OCI-LY7 (cell line): ENCODE data around the gene DCT.

Experiments
- EZH2phosphoT487 ChIP-seq: fragments of 200-600 bp; sonication (generic); IDR thresholded peaks from 2 replicates; pipeline ENCODE4 v1.6.1; 2018; ENCODE audit warnings: low read depth, borderline replicate concordance, mild to moderate bottlenecking, mixed run types, antibody characterized with exemption, low read length, moderate library complexity, mixed read lengths
- TF ChIP-seq, protein P1 (sequence below): fragments of 200-600 bp; sonication (generic); conservative IDR thresholded peaks from 2 replicates; pipeline ENCODE4 v1.5.1; 2014; ENCODE audit warnings: mild to moderate bottlenecking, antibody characterized with exemption, low read length, moderate library complexity, mixed read lengths

DNA sequence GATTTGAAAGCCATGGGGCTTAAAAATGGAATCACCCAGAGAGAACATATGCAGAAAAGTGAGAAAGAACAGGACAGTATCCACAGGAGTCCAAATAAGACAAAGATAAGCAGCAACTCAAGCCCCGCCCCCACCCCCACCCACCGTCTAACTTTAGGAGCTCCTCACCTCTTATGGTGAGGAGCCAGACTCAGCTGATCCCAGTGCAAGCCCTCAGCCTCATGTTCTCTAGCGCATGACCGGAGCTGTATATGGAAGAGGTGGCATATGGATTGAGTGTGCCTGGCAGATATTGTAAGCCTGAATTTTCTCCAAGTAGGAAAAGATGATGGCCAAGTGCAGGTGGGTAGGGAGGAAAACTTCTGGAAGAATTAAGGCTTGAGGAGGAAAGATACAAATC is 36.4 kb upstream of the DCT start:
- TF ChIP-seq, protein P1, sequence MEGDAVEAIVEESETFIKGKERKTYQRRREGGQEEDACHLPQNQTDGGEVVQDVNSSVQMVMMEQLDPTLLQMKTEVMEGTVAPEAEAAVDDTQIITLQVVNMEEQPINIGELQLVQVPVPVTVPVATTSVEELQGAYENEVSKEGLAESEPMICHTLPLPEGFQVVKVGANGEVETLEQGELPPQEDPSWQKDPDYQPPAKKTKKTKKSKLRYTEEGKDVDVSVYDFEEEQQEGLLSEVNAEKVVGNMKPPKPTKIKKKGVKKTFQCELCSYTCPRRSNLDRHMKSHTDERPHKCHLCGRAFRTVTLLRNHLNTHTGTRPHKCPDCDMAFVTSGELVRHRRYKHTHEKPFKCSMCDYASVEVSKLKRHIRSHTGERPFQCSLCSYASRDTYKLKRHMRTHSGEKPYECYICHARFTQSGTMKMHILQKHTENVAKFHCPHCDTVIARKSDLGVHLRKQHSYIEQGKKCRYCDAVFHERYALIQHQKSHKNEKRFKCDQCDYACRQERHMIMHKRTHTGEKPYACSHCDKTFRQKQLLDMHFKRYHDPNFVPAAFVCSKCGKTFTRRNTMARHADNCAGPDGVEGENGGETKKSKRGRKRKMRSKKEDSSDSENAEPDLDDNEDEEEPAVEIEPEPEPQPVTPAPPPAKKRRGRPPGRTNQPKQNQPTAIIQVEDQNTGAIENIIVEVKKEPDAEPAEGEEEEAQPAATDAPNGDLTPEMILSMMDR, result no peak
- no peak for TF ChIP-seq EZH2phosphoT487
